Measurements from ENCODE around the gene DPEP1.
"Not testable (repeated sequence)": the region's sequence is repeated elsewhere in the genome, so short reads cannot be mapped to it uniquely, and the experiment has no call there.

- not testable (repeated sequence) for TF ChIP-seq POLR2AphosphoS5, EP300 (IDR thresholded peaks at IDR 0.05)
- TF ChIP-seq CTCF (IDR thresholded peaks at IDR 0.05): peak in 2 of 7 experiments; percentile 17 to 34
Observed at GRCh38 chr16:89667000-89667399, 53.6 kb downstream of the DPEP1 start.
